Measurements from ENCODE around the gene OR2K2.

GRCh38 chr9:111360881-111361280 is 30.9 kb upstream of the OR2K2 start:
- no peak for TF ChIP-seq CTCF (optimal IDR thresholded peaks at IDR 0.05 in 1 of 3, IDR thresholded peaks at IDR 0.05 in 1 of 3, conservative IDR thresholded peaks at IDR 0.05 in 1 of 3; ENCODE audit: extremely low read depth in 1 of 3, insufficient read depth in 2 of 3, low read length in 3 of 3)
- no peak for TF ChIP-seq EZH2 (IDR thresholded peaks at IDR 0.05; ENCODE audit: low read length)

Measured in keratinocyte (primary cell).